Neural cell (in vitro differentiated cells): ENCODE measurements around the gene DBNDD1. TPM values are rescaled to one million over a fixed set of nuclear protein-coding genes. Genes with fewer than 3 reads are reported as not detected.
"Not testable (repeated sequence)": the region's sequence is repeated elsewhere in the genome, so short reads cannot be mapped to it uniquely, and the experiment has no call there.

ENCODE experiments used
- H2AFZ ChIP-seq: fragments of 200-600, 300-800 bp; sonication (generic), shearing (Covaris generic); 2 replicates; pipeline ENCODE4 v1.6.0; 2014; ENCODE audit warnings: low read depth, mild to moderate bottlenecking, antibody characterized with exemption, low read length, moderate library complexity
- H3F3A ChIP-seq: fragments of 200-600 bp; shearing (Covaris generic); 2 replicates; pipeline ENCODE4 v1.6.1; 2016; ENCODE audit warnings: mild to moderate bottlenecking, moderate library complexity, mixed read lengths, antibody characterized with exemption, low read length; ENCODE audit not compliant: insufficient read depth, poor library complexity, severe bottlenecking
- H3K27ac ChIP-seq: fragments of 200-600, 300-800 bp; sonication (generic), shearing (Covaris generic); 2 replicates; pipeline ENCODE4 v1.5.1; 2014; ENCODE audit warnings: mild to moderate bottlenecking, low read length, moderate library complexity
- H3K27me3 ChIP-seq: fragments of 300-800, 200-600 bp; sonication (generic), shearing (Covaris generic); 2 replicates; pipeline ENCODE4 v1.6.0; 2014; ENCODE audit warnings: mild to moderate bottlenecking, low read depth, low read length, moderate library complexity; ENCODE audit not compliant: insufficient read depth
- H3K36me3 ChIP-seq: fragments of 300-800, 200-600 bp; sonication (generic), shearing (Covaris generic); 2 replicates; pipeline ENCODE4 v1.5.1; 2014; ENCODE audit warnings: mild to moderate bottlenecking, antibody characterized with exemption, low read length, moderate library complexity; ENCODE audit not compliant: insufficient read depth
- H3K4me2 ChIP-seq: fragments of 300-800, 200-600 bp; sonication (generic), shearing (Covaris generic); 2 replicates; pipeline ENCODE4 v1.6.0; 2014; ENCODE audit warnings: mild to moderate bottlenecking, low read length
- H3K4me3 ChIP-seq: fragments of 300-800, 200-600 bp; sonication (generic), shearing (Covaris generic); 2 replicates; pipeline ENCODE4 v1.5.1; 2014; ENCODE audit warnings: mild to moderate bottlenecking, low read length, moderate library complexity
- H3K79me2 ChIP-seq: fragments of 200-600 bp; shearing (Covaris generic); replicated peaks from 2 replicates; pipeline ENCODE4 v1.6.0; 2014; ENCODE audit warnings: mild to moderate bottlenecking, low read length, moderate library complexity; ENCODE audit not compliant: insufficient read depth
- H3K9ac ChIP-seq: fragments of 300-800, 200-600 bp; sonication (generic), shearing (Covaris generic); 2 replicates; pipeline ENCODE4 v1.6.1; 2016; ENCODE audit warnings: mild to moderate bottlenecking, low read length, mixed read lengths
- H3K9me2 ChIP-seq: fragments of 200-600 bp; shearing (Covaris generic); 2 replicates; pipeline ENCODE4 v1.6.1; 2016; ENCODE audit warnings: mild to moderate bottlenecking, low read length, mixed read lengths; ENCODE audit not compliant: insufficient read depth
- H3K9me3 ChIP-seq: fragments of 200-600, 300-800 bp; sonication (generic), shearing (Covaris generic); 2 replicates; pipeline ENCODE4 v1.6.1; 2016; ENCODE audit warnings: mild to moderate bottlenecking, mixed run types, low read length, moderate library complexity, mixed read lengths
- H4K20me1 ChIP-seq: fragments of 200-600 bp; shearing (Covaris generic); 2 replicates; pipeline ENCODE4 v1.6.1; 2016; ENCODE audit warnings: mild to moderate bottlenecking, mixed run types; ENCODE audit not compliant: insufficient read depth
- EP300 ChIP-seq: fragments of 450-650 bp; conservative IDR thresholded peaks from 2 replicates; pipeline ENCODE4 v1.6.1; 2014; ENCODE audit warnings: antibody characterized with exemption, mild to moderate bottlenecking, moderate library complexity; ENCODE audit not compliant: poor library complexity, severe bottlenecking
- EZH2 ChIP-seq: fragments of 200-600, 300-800 bp; shearing (Covaris generic), sonication (generic); IDR thresholded peaks from 2 replicates; pipeline ENCODE4 v1.6.1; 2014; ENCODE audit warnings: antibody characterized with exemption, low read length, borderline replicate concordance, mild to moderate bottlenecking; ENCODE audit not compliant: insufficient read depth, poor library complexity, severe bottlenecking
- MXI1 ChIP-seq: fragments of 450-650 bp; conservative IDR thresholded peaks from 2 replicates; pipeline ENCODE4 v1.6.1; 2014; ENCODE audit warnings: antibody characterized with exemption, mild to moderate bottlenecking; ENCODE audit not compliant: poor library complexity, severe bottlenecking
- POLR2AphosphoS5 ChIP-seq: IDR thresholded peaks from 2 replicates; pipeline ENCODE4 v1.6.1; 2012
- RAD21 ChIP-seq: fragments of 450-650 bp; conservative IDR thresholded peaks from 2 replicates; pipeline ENCODE4 v1.6.1; 2014; ENCODE audit warnings: antibody characterized with exemption, mild to moderate bottlenecking, moderate library complexity
- SMC3 ChIP-seq: fragments of 450-650 bp; conservative IDR thresholded peaks from 2 replicates; pipeline ENCODE4 v1.6.1; 2014; ENCODE audit warnings: antibody characterized with exemption, mild to moderate bottlenecking, moderate library complexity; ENCODE audit not compliant: poor library complexity
- TAF1 ChIP-seq: IDR thresholded peaks from 2 replicates; pipeline ENCODE4 v1.6.1; 2012; ENCODE audit warnings: low read depth
- polyA plus RNA-seq: library from polyadenylated mRNA; depleted of rRNA; stranded (reverse); fragments of >200 nt; gene quantifications from 2 replicates; pipeline ENCODE4 v1.2.3, GENCODE V29; 2014
- TF ChIP-seq, protein P1 (sequence below): fragments of 450-650 bp; IDR thresholded peaks from 2 replicates; pipeline ENCODE4 v1.5.1; 2014; ENCODE audit warnings: antibody characterized with exemption, mild to moderate bottlenecking, moderate library complexity; ENCODE audit not compliant: poor library complexity, severe bottlenecking
- TF ChIP-seq, protein P2 (sequence below): IDR thresholded peaks from 2 replicates; pipeline ENCODE4 v1.6.1; 2012; ENCODE audit warnings: borderline replicate concordance

The DBNDD1 gene
- polyA plus RNA-seq, 1 donor from 2014 or later: 15.4 TPM

DNA sequence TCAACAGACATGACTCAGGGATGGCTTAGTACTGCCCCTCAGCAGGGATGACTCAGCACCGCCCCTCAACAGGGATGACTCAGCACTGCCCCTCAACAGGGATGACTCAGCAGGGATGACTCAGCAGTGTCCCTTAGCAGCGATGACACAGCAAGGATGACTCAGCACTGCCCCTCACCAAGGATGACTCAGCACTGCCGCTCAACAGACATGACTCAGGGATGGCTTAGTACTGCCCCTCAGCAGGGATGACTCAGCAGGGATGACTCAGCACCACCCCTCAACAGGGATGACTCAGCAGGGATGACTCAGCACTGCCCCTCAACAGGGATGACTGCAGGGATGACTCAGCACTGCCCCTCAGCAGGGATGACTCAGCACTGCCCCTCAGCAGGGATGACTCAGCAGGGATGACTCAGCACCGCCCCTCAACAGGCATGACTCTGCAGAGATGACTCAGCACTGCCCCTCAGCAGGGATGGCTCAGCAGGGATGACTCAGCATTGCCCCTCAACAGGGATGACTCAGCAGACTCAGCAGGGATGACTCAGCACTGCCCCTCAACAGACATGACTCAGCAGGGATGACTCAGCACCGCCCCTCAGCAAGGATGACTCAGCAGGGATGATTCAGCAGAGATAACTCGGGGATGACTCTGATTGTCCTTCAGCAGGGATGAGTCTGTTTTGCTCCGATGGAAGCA, 23.6 kb downstream of the DBNDD1 start:
- H3K27ac ChIP-seq, H3K36me3 ChIP-seq, H3K27me3 ChIP-seq, H3K9ac ChIP-seq, H3K4me3 ChIP-seq, H3K79me2 ChIP-seq, H4K20me1 ChIP-seq, H3F3A ChIP-seq, H3K9me3 ChIP-seq, H2AFZ ChIP-seq, H3K9me2 ChIP-seq, H3K4me2 ChIP-seq: not testable (repeated sequence)

GRCh38 chr16:89994721-89995474, 24.4 kb downstream of the DBNDD1 start:
- H3K79me2 ChIP-seq, H2AFZ ChIP-seq, H3K27me3 ChIP-seq, H3F3A ChIP-seq, H3K27ac ChIP-seq, H3K36me3 ChIP-seq, H4K20me1 ChIP-seq, H3K9me2 ChIP-seq, H3K4me2 ChIP-seq, H3K4me3 ChIP-seq, H3K9me3 ChIP-seq, H3K9ac ChIP-seq: not testable (repeated sequence)

DNA sequence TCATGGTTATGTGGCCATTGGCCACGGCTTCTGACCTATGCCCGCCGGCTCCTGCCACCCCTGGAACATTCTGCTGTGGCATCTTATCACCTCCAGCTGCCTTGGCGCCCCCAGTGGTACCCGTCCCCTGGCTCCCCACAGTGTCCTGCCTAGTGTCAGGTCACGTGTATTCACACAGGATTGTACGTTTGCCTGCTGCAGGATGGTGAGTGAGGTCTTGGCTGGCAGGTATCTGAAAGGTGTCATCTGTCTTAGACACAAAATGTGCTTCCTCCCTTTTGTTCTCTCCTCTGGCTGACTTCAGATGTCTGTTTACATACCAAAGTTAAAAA, 24.9 kb downstream of the DBNDD1 start:
- no peak overlapping the region for H3K9ac ChIP-seq
- no peaks in the 10 kb centered on the region for H3K9me2 ChIP-seq
- H2AFZ ChIP-seq: no peak overlapping the region
- H3K36me3 ChIP-seq: peaks cover 8% of the 10 kb centered on the region
- H3K27me3 ChIP-seq: no peaks in the 10 kb centered on the region
- TF ChIP-seq EP300 (no peak), EZH2 (no peak), RAD21 (no peak), TAF1 (no peak), MXI1 (no peak), SMC3 (no peak), POLR2AphosphoS5 (no peak)
- TF ChIP-seq, protein P1, sequence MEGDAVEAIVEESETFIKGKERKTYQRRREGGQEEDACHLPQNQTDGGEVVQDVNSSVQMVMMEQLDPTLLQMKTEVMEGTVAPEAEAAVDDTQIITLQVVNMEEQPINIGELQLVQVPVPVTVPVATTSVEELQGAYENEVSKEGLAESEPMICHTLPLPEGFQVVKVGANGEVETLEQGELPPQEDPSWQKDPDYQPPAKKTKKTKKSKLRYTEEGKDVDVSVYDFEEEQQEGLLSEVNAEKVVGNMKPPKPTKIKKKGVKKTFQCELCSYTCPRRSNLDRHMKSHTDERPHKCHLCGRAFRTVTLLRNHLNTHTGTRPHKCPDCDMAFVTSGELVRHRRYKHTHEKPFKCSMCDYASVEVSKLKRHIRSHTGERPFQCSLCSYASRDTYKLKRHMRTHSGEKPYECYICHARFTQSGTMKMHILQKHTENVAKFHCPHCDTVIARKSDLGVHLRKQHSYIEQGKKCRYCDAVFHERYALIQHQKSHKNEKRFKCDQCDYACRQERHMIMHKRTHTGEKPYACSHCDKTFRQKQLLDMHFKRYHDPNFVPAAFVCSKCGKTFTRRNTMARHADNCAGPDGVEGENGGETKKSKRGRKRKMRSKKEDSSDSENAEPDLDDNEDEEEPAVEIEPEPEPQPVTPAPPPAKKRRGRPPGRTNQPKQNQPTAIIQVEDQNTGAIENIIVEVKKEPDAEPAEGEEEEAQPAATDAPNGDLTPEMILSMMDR: no peak
- TF ChIP-seq, protein P2, sequence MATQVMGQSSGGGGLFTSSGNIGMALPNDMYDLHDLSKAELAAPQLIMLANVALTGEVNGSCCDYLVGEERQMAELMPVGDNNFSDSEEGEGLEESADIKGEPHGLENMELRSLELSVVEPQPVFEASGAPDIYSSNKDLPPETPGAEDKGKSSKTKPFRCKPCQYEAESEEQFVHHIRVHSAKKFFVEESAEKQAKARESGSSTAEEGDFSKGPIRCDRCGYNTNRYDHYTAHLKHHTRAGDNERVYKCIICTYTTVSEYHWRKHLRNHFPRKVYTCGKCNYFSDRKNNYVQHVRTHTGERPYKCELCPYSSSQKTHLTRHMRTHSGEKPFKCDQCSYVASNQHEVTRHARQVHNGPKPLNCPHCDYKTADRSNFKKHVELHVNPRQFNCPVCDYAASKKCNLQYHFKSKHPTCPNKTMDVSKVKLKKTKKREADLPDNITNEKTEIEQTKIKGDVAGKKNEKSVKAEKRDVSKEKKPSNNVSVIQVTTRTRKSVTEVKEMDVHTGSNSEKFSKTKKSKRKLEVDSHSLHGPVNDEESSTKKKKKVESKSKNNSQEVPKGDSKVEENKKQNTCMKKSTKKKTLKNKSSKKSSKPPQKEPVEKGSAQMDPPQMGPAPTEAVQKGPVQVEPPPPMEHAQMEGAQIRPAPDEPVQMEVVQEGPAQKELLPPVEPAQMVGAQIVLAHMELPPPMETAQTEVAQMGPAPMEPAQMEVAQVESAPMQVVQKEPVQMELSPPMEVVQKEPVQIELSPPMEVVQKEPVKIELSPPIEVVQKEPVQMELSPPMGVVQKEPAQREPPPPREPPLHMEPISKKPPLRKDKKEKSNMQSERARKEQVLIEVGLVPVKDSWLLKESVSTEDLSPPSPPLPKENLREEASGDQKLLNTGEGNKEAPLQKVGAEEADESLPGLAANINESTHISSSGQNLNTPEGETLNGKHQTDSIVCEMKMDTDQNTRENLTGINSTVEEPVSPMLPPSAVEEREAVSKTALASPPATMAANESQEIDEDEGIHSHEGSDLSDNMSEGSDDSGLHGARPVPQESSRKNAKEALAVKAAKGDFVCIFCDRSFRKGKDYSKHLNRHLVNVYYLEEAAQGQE: no peak
- no peak overlapping the region for H3K27ac ChIP-seq
- no peaks in the 10 kb centered on the region for H4K20me1 ChIP-seq
- H3K79me2 ChIP-seq: no peaks in the 10 kb centered on the region
- no peak overlapping the region for H3K4me3 ChIP-seq
- H3K9me3 ChIP-seq: no peaks in the 10 kb centered on the region
- H3F3A ChIP-seq: no peaks in the 10 kb centered on the region
- H3K4me2 ChIP-seq: no peak overlapping the region
